Thyroid gland (tissue), 4 donors: ENCODE results near the gene SUSD2. TPM values are rescaled to one million over a fixed set of nuclear protein-coding genes. Genes with fewer than 3 reads are reported as not detected.
"Not testable (repeated sequence)": the region's sequence is repeated elsewhere in the genome, so short reads cannot be mapped to it uniquely, and the experiment has no call there.

Experiments used
- DNase-seq, 2 donors: peaks; one replicate each; pipeline ENCODE4 v3.0.0-alpha.2; 2019
- H3K27ac ChIP-seq, 3 donors: fragments of 200-600 bp; sonication (generic); 1 replicate in 2 of 3; 2 replicates in 1 of 3; pipeline ENCODE4 v1.5.1; 2016 to 2019; ENCODE audit warnings: mild to moderate bottlenecking in 1 of 3, moderate library complexity in 1 of 3
- H3K27me3 ChIP-seq: fragments of 200-600 bp; sonication (generic); one replicate; pipeline ENCODE4 v1.5.1; 2019
- H3K36me3 ChIP-seq, 2 donors: fragments of 200-600 bp; sonication (generic); one replicate each; pipeline ENCODE4 v1.5.1; 2016 to 2019
- H3K4me1 ChIP-seq, 2 donors: fragments of 200-600 bp; sonication (generic); one replicate each; pipeline ENCODE4 v1.5.1; 2017 to 2019
- H3K4me3 ChIP-seq, 3 donors: fragments of 200-600 bp; sonication (generic); replicated peaks in 1 of 3; 1 replicate in 2 of 3; 2 replicates in 1 of 3; pipeline ENCODE4 v1.5.1; 2016; ENCODE audit warnings: mild to moderate bottlenecking in 1 of 3
- H3K9me3 ChIP-seq: fragments of 200-600 bp; sonication (generic); one replicate; pipeline ENCODE4 v1.5.1; 2017
- CTCF ChIP-seq, 6 experiments: fragments of 200-600 bp in 3 of 6; fragments of 450-650 bp in 3 of 6; sonication (generic) in 3 of 6; IDR thresholded peaks; one replicate each; pipeline ENCODE4 v1.5.1; 2016 to 2019; ENCODE audit warnings: antibody characterized with exemption in 6 of 6, mild to moderate bottlenecking in 2 of 6, inconsistent platforms in 1 of 6, moderate library complexity in 1 of 6
- POLR2A ChIP-seq, 2 donors: fragments of 450-650 bp; IDR thresholded peaks; one replicate each; pipeline ENCODE4 v1.6.1; 2017; ENCODE audit warnings: antibody characterized with exemption in 2 of 2, mild to moderate bottlenecking in 2 of 2, moderate library complexity in 1 of 2
- WGBS, 2 donors: methylation state at CpG; one replicate each; pipeline ENCODE4 v1.1.5; 2017; 5-methylcytosine and 5-hydroxymethylcytosine counted together
- intact Hi-C: fragments of 100-400 bp; cut with DNase I; formaldehyde crosslinking; loops from one replicate; pipeline ENCODE4 v1.15.1; 2023
- total RNA-seq, 4 donors: library from RNA; depleted of rRNA; stranded (reverse); fragments of >200 nt; gene quantifications; one replicate each; pipeline ENCODE4 v1.2.3, GENCODE V29; 2016

Gene SUSD2
- total RNA-seq, 4 donors from 2014 or later = 9.5 to 22.5 (median 15.1) TPM

DNA sequence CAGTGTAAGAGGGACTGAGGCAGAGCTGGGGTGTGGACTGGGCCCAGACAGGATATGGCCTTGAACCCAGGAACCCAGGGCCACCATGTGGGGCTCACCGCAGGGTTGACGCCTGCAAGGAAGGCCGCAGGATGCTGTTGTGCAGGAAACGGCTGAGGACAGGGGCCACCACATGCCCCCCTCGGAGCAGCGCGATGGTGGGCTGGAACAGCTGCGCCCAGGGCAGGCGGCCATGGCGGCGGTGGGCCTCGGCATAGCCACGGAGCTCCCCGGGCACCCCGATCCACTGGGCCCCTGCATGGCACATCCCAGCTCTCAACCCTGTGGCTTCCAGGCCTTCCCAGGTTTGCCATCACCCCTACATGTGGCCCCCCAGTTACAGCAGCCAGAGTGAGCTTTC is 51.4 kb downstream of the SUSD2 start:
- no peak for DNase-seq
- 92 to 96% methylated on average over 14 to 15 of the region's 15 CpGs for WGBS, 2 donors
- H3K9me3 ChIP-seq = no peaks in the 10 kb centered on the region
- H3K27ac ChIP-seq = no peak overlapping the region
- no peak for TF ChIP-seq POLR2A (IDR thresholded peaks at IDR 0.05)
- no peak for TF ChIP-seq CTCF (IDR thresholded peaks at IDR 0.05)
- intact Hi-C loops = no loop called here
- peaks cover 10 to 28% of the 10 kb centered on the region in 2 donors for H3K4me1 ChIP-seq
- H3K36me3 ChIP-seq = no peaks in the 10 kb centered on the region
- no peaks in the 10 kb centered on the region for H3K27me3 ChIP-seq
- no peak overlapping the region for H3K4me3 ChIP-seq

GRCh38 chr22:24233235-24233634 is 51.9 kb downstream of the SUSD2 start:
- H3K27ac ChIP-seq = no peak overlapping the region
- 91 to 100% methylated on average over 1 to 7 of the region's 13 CpGs for WGBS, 2 donors
- TF ChIP-seq CTCF (IDR thresholded peaks at IDR 0.05) = no peak
- TF ChIP-seq POLR2A (IDR thresholded peaks at IDR 0.05) = no peak
- H3K27me3 ChIP-seq = no peaks in the 10 kb centered on the region
- no peak overlapping the region for H3K4me3 ChIP-seq
- no peaks in the 10 kb centered on the region for H3K9me3 ChIP-seq
- H3K36me3 ChIP-seq = no peaks in the 10 kb centered on the region
- no peak for DNase-seq
- peaks cover 10 to 28% of the 10 kb centered on the region in 2 donors for H3K4me1 ChIP-seq
- intact Hi-C loops = no loop called here

DNA sequence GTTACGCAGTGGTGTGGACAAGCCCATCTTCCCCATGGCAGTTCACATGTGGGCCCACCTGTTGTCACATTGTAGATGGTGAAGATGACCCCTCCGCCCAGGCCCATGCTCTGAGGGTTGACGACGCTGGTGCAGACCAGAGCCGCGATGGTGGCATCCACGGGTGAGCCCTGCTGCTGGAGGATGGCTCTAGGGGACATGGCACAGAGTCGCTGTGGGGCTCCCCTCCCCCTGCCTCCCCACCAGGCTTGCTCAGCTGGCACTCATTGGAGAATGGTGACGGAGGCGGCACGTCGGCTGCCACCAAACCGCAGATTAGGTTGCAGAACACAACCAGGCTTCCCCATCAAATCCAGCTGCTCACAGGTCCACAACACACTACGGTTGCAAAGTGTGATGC is 52.5 kb downstream of the SUSD2 start:
- Histone ChIP-seq H3K27ac (no peak overlapping the region), H3K27me3 (no peaks in the 10 kb centered on the region), H3K36me3 (no peaks in the 10 kb centered on the region), H3K4me3 (no peak overlapping the region), H3K4me1 (peaks cover 10 to 28% of the 10 kb centered on the region in 2 donors), H3K9me3 (no peaks in the 10 kb centered on the region)
- 95 to 96% methylated on average over 4 to 14 of the region's 14 CpGs for whole genome bisulfite sequencing, 2 donors
- intact Hi-C loops = no loop called here
- TF ChIP-seq CTCF (IDR thresholded peaks at IDR 0.05) (no peak), POLR2A (IDR thresholded peaks at IDR 0.05) (no peak)
- DNase-seq = no peak

GRCh38 chr22:24235315-24235714 is 54.0 kb downstream of the SUSD2 start:
- H3K27ac ChIP-seq = peak overlapping the region in 2 of 3 donors; percentile 41
- no peaks in the 10 kb centered on the region for H3K9me3 ChIP-seq
- no peak overlapping the region for H3K4me3 ChIP-seq
- H3K27me3 ChIP-seq = no peaks in the 10 kb centered on the region
- no peak for TF ChIP-seq POLR2A (IDR thresholded peaks at IDR 0.05)
- no peak for TF ChIP-seq CTCF (IDR thresholded peaks at IDR 0.05)
- H3K36me3 ChIP-seq = no peaks in the 10 kb centered on the region
- 73 to 89% methylated on average over 3 to 4 of the region's 4 CpGs for WGBS, 2 donors
- no peak for DNase-seq
- intact Hi-C loops = no loop called here
- H3K4me1 ChIP-seq = peaks cover 10 to 28% of the 10 kb centered on the region in 2 donors

DNA sequence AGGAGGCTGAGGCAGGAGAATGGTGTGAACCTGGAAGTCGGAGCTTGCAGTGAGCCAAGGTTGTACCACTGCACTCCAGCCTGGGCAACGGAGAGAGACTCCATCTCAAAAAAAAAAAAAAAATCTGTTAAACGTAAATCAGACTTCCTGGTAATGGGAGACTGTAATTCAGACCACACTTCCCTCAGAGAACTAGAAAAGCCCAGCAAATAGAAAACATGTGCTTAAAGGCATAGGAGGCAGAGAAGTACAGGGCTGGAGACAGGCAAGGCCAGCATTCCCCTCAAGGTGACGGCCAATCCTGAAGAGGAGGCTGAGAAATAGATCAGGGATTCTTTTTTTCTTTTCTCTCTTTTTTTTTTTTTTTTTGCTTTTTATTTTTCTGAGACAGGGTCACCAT is 55.4 kb downstream of the SUSD2 start:
- WGBS, 2 donors = 81 to 92% methylated on average over 4 of the region's 4 CpGs
- Histone ChIP-seq H3K27me3 (no peaks in the 10 kb centered on the region), H3K4me3 (no peak overlapping the region), H3K4me1 (peaks cover 10 to 24% of the 10 kb centered on the region in 2 donors), H3K27ac (no peak overlapping the region), H3K36me3 (no peaks in the 10 kb centered on the region), H3K9me3 (no peaks in the 10 kb centered on the region)
- no peak for DNase-seq
- TF ChIP-seq CTCF (IDR thresholded peaks at IDR 0.05) = no peak
- no peak for TF ChIP-seq POLR2A (IDR thresholded peaks at IDR 0.05)
- intact Hi-C loops = no loop called here

GRCh38 chr22:24238101-24238694 is 56.9 kb downstream of the SUSD2 start:
- DNase-seq, H3K4me3 ChIP-seq, H3K36me3 ChIP-seq, H3K27me3 ChIP-seq, H3K27ac ChIP-seq, H3K9me3 ChIP-seq, intact Hi-C loops: not testable (repeated sequence)
- peaks cover 15 to 35% of the 10 kb centered on the region in 2 donors for H3K4me1 ChIP-seq
- 91 to 96% methylated on average over 13 of the region's 13 CpGs for WGBS, 2 donors
